Subcutaneous abdominal adipose tissue (tissue), 5 donors: Measurements from ENCODE around the gene MLX.
A peak's percentile ranks its signal among the peaks of the same experiment; 100 is the strongest.

Experiments
- H3K27ac ChIP-seq: one replicate; pipeline ENCODE4 v1.7.0; 2013; ENCODE audit warnings: low read depth, mild to moderate bottlenecking, inconsistent platforms, low read length, moderate library complexity
- H3K27me3 ChIP-seq, 5 donors: one replicate each; pipeline ENCODE4 v1.7.0; 2013; ENCODE audit warnings: low read length in 5 of 5, inconsistent platforms in 1 of 5; ENCODE audit not compliant: control insufficient read depth in 5 of 5, insufficient read depth in 4 of 5
- H3K36me3 ChIP-seq, 5 donors: one replicate each; pipeline ENCODE4 v1.7.0; 2013; ENCODE audit warnings: low read length in 5 of 5; ENCODE audit not compliant: control insufficient read depth in 5 of 5, insufficient read depth in 5 of 5
- H3K4me1 ChIP-seq, 5 donors: one replicate each; pipeline ENCODE4 v1.7.0; 2013; ENCODE audit warnings: low read length in 5 of 5, mild to moderate bottlenecking in 3 of 5, moderate library complexity in 1 of 5; ENCODE audit not compliant: control insufficient read depth in 5 of 5, insufficient read depth in 5 of 5
- H3K4me3 ChIP-seq, 5 donors: one replicate each; pipeline ENCODE4 v1.7.0; 2013; ENCODE audit warnings: low read length in 5 of 5, low read depth in 1 of 5
- H3K9ac ChIP-seq, 5 donors: one replicate each; pipeline ENCODE4 v1.7.0; 2013; ENCODE audit warnings: low read length in 5 of 5, mild to moderate bottlenecking in 4 of 5, moderate library complexity in 3 of 5
- H3K9me3 ChIP-seq, 5 donors: one replicate each; pipeline ENCODE4 v1.7.0; 2013; ENCODE audit warnings: low read length in 5 of 5; ENCODE audit not compliant: control insufficient read depth in 5 of 5
- donor health status: healthy.
- donor health status: healthy.
- donor health status: healthy.
- donor health status: healthy.
- donor health status: healthy.

Gene MLX

DNA sequence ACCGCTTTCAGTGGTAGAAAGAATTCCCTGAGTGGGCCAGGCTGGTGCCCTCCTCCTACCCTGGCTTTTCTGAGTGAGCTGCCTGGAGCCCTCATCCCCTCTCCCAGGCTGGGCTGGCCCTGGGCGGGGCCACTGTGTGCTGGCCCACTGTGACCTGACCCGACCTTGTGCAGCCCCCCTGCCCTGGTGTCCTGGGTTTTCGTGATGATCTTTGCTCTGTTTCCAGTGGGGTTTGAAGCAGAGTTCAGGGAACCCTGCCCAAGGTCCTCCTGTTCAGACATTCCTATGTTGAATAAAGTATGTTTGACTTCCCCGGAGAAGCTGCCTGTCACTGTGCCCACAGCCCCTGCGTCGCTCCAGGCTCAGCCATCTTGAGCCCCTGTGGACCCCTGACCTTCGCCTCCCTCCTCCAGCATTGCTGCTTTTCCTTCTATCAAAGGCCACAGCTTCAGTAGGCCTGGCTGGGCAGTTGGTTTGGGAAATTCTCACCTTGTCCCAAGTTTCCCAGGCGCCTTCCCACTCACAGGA, 44.6 kb upstream of the MLX start:
- H3K36me3 ChIP-seq = peaks cover 0 to 13% (median 2%) of the 10 kb centered on the region in 5 donors
- H3K4me1 ChIP-seq = peaks cover 50 to 80% (median 71%) of the 10 kb centered on the region in 5 donors
- peak overlapping the region in 1 of 5 donors; percentile 25 for H3K4me3 ChIP-seq
- peak overlapping the region in 3 of 5 donors; percentile 42 to 56 (median 44) for H3K9ac ChIP-seq
- H3K27ac ChIP-seq = peak overlapping the region; percentile 100
- no peaks in the 10 kb centered on the region for H3K9me3 ChIP-seq
- no peaks in the 10 kb centered on the region for H3K27me3 ChIP-seq

DNA sequence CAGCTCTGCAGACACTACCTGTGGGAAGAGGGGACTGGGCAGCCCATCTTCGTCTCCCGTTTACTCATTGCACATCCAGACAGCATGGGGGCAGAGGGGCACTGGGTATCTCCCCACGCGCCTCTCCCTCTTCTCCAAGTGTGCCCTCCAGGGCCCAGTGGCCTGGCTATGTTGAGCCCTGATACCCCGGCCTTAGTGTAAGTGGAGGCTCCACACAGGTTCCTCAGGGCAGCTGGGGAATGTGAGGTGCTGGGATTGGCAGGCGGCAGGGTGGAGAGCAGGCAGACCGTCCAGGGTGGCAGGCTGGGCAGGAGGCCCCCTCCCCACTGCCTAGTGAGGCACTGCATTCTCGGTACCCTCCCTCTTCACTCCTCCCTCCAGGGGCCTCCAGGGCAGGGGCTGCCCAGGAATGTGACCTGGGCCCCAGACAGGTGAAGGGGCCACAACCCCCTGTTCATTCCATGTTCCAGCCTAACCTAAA, 44.1 kb upstream of the MLX start:
- H3K4me3 ChIP-seq = no peak overlapping the region
- H3K9me3 ChIP-seq = no peaks in the 10 kb centered on the region
- H3K9ac ChIP-seq = peak overlapping the region in 3 of 5 donors; percentile 42 to 56 (median 44)
- H3K4me1 ChIP-seq = peaks cover 47 to 75% (median 67%) of the 10 kb centered on the region in 5 donors
- peaks cover 0 to 13% (median 2%) of the 10 kb centered on the region in 5 donors for H3K36me3 ChIP-seq
- H3K27ac ChIP-seq = peak overlapping the region; percentile 100
- no peaks in the 10 kb centered on the region for H3K27me3 ChIP-seq

DNA sequence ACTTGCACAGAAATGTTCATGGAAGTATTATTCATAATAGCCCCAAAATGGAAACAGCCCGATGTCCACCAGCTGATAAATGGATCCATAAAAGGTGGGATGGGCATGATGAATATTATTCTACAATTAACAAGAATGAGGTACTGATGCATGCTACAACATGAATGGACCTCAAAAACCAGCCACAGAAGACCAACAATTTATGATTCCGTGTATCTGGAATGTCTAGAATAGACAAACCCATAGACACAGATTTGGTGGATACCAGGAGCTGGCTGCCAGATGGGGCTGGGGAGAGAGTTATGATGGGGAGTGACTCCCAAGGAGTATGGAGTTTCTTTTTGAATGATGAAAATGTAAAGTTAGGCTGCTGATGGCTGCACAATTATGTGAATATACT, 41.7 kb upstream of the MLX start:
- H3K9me3 ChIP-seq = no peaks in the 10 kb centered on the region
- H3K27ac ChIP-seq = no peak overlapping the region
- H3K4me3 ChIP-seq = no peak overlapping the region
- H3K36me3 ChIP-seq = peaks cover 0 to 13% (median 2%) of the 10 kb centered on the region in 5 donors
- no peaks in the 10 kb centered on the region for H3K27me3 ChIP-seq
- H3K9ac ChIP-seq = no peak overlapping the region
- H3K4me1 ChIP-seq = peaks cover 24 to 51% (median 43%) of the 10 kb centered on the region in 5 donors

DNA sequence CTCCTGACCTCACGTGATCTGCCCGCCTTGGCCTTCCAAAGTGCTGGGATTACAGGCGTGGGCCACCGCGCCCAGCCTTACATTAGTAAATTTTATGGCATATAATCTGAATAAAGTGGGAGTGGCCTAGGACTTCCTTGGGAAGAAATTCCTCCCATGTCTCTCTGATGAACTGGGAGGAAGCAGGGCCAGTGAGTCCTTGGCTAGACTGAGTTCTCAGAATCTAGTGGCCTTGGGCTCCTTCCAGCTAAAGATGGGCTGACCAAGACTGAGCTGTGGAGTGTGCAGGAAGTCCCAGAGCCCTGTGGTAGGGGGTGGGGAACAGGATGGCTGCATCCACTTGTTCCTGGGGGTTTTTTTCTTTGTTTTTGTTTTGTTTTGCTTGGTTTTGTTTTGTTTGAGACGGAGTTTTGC, 40.9 kb upstream of the MLX start:
- peaks cover 18 to 43% (median 35%) of the 10 kb centered on the region in 5 donors for H3K4me1 ChIP-seq
- no peaks in the 10 kb centered on the region for H3K27me3 ChIP-seq
- no peak overlapping the region for H3K4me3 ChIP-seq
- H3K27ac ChIP-seq = peak overlapping the region; percentile 60
- no peak overlapping the region for H3K9ac ChIP-seq
- H3K9me3 ChIP-seq = no peaks in the 10 kb centered on the region
- H3K36me3 ChIP-seq = peaks cover 0 to 13% (median 2%) of the 10 kb centered on the region in 5 donors

DNA sequence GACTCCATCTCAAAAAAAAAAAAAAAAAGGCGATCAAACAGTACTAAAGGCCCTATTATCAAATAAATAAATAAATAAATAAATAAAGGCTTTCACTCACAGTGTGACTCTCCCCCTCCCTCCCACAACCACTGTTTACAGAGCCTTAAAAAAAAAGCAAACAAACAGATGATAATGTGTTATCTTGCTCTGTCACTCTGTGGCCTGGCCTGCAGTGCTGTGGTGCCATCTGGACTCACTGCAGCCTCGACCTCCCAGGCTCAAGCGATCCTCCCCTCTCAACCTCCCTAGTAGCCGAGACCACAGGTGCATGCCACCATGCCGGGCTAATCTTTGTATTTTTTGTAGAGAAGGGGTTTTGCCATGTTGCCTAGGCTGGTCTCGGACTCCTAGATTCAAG, 39.0 kb upstream of the MLX start:
- Histone ChIP-seq H3K9me3 (no peaks in the 10 kb centered on the region), H3K27me3 (no peaks in the 10 kb centered on the region), H3K4me3 (no peak overlapping the region), H3K9ac (no peak overlapping the region), H3K4me1 (peaks cover 2 to 33% (median 23%) of the 10 kb centered on the region in 5 donors), H3K27ac (no peak overlapping the region), H3K36me3 (no peaks in the 10 kb centered on the region)

DNA sequence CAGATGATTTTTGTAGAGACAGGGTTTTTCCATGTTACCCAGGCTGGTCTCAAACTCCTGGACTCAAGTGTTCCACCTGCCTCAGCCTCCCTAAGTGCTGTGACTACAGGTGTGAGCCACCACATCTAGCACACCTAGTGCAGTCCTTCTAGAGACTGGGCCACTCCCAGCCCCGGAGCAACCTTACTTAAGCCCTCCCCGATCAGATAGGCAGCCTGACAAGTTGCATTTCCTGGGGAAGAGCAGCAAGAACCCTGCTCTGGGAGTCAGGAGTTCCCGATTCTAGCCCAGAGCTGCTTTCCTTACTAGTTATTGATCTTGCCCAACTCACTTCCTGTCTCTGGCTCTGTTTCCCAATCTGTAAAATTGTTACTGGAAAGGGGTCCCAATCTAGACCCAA, 37.8 kb upstream of the MLX start:
- H3K4me3 ChIP-seq = no peak overlapping the region
- H3K27ac ChIP-seq = no peak overlapping the region
- H3K4me1 ChIP-seq = peaks cover 2 to 26% (median 18%) of the 10 kb centered on the region in 5 donors
- no peaks in the 10 kb centered on the region for H3K9me3 ChIP-seq
- no peaks in the 10 kb centered on the region for H3K27me3 ChIP-seq
- H3K36me3 ChIP-seq = no peaks in the 10 kb centered on the region
- H3K9ac ChIP-seq = no peak overlapping the region

DNA sequence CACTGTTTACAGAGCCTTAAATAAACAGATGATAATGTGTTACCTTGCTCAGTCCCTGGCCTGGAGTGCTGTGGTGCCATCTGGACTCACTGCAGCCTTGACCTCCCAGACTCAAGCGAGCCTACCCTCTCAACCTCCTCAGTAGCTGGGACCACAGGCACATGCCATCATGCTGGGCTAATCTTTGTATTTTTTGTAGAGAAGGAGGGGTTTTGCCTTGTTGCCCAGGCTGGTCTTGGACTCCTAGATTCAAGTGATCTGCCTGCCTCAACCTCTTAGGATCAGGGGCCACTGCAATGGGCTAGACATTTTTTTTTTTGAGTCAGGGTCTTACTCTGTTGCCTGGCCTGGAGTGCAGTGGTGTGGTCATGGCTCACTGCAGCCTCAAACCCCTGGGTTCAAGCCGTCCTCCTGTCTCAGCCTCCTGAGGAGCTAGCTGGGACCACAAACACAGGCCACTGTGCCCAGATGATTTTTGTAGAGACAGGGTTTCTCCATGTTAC, 35.9 kb upstream of the MLX start:
- Histone ChIP-seq H3K27me3 (no peaks in the 10 kb centered on the region), H3K36me3 (no peaks in the 10 kb centered on the region), H3K4me1 (peaks cover 7 to 33% (median 26%) of the 10 kb centered on the region in 5 donors), H3K9me3 (no peaks in the 10 kb centered on the region), H3K27ac (peak overlapping the region; percentile 54), H3K4me3 (no peak overlapping the region), H3K9ac (peak overlapping the region in 1 of 5 donors; percentile 20)

DNA sequence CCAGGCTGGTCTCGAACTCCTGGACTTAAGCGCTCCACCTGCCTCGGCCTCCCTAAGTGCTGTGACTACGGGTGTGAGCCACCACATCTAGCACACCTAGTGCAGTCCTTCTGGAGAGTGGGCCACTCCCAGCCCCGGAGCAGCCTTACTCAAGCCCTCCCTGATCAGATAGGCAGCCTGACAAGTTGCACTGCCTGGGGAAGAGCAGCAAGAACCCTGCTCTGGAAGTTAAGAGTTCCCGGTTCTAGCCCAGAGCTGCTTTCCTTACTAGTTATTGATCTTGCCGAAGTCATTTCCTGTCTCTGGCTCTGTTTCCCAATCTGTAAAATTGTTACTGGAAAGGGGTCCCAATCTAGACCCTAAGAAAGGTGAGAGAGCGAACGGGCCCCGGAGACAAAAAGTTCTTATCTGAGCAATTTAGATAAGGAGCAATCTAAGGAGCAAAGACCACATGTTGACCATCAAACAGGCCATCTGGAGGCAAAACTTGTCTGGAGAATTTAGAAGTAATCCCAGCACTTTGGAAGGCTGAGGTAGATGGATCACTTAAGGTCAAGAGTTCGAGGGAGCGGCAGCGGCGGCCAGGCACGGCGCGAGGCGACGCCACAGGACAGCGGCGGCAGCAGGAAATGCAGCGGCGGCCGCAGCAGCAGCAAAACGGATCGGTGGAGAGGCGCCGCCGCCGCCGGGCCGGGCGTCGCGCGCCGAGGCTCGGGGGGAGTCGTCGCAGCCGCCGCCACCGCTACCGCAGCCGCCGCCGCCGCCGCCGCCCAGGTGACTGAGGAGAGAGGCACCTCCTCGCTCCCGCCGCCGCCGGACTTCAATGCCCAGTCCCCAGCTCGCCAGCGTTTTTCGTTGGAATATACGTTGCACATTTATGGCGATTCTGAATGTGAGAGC, 35.2 kb upstream of the MLX start:
- H3K4me1 ChIP-seq = peaks cover 5 to 29% (median 26%) of the 10 kb centered on the region in 5 donors
- H3K36me3 ChIP-seq = no peaks in the 10 kb centered on the region
- peak overlapping the region; percentile 54 to 75 (median 67) for H3K4me3 ChIP-seq
- peak overlapping the region in 2 of 5 donors; percentile 20 to 68 for H3K9ac ChIP-seq
- no peaks in the 10 kb centered on the region for H3K9me3 ChIP-seq
- H3K27ac ChIP-seq = peak overlapping the region; percentile 54
- no peaks in the 10 kb centered on the region for H3K27me3 ChIP-seq

DNA sequence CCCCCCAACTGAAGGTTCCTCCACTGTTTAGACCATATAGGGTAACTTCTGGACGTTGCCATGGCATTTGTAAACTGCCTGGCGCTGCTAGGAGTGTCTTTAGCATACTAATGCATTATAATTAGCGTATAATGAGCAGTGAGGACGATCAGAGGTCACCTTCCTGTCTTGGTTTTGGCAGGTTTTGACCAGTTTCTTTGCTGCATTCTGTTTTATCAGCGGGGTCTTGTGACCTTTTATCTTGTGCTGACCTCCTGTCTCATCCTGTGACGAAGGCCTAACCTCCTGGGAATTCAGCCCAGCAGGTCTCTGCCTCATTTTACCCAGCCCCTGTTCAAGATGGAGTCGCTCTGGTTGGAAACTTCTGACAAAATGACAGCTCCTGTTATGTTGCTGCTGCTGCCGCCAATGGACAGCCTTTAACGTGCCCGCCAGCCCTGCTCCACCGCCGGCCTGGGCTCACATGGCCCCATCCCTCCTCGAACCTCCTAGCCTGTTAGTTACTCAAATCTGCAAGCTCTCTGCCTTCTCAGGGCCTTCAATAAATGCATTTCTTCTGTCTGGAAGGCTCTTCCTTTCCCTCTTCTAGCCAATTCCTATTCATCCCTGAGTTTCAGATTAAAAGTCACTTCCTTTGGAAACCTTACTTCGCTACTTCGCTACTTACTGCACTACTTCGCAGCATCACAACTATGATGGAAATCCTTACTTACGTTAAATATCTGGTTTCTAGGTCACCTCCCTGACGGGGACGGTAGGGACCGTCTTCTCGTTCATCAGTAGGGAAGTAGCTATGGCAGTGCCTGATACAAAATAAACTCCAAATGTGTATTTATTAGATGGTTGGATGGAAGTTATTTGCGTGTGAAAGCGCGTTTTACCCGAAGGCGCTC, 31.5 kb upstream of the MLX start:
- Histone ChIP-seq H3K27ac (peak overlapping the region; percentile 99), H3K27me3 (no peaks in the 10 kb centered on the region), H3K4me1 (peaks cover 7 to 39% (median 33%) of the 10 kb centered on the region in 5 donors), H3K9ac (peak overlapping the region; percentile 53 to 95 (median 83)), H3K36me3 (peaks cover 0 to 25% (median 15%) of the 10 kb centered on the region in 5 donors), H3K9me3 (no peaks in the 10 kb centered on the region), H3K4me3 (peak overlapping the region; percentile 67 to 84 (median 78))
